TTC549 (cell line): ENCODE results near the gene MSL3.

Experiments used
- FAIRE-seq: peaks from 2 replicates; lab custom pipeline; 2012; peaks lifted over from hg19 to GRCh38; lab: Jason Lieb, UNC

MSL3 gene

DNA sequence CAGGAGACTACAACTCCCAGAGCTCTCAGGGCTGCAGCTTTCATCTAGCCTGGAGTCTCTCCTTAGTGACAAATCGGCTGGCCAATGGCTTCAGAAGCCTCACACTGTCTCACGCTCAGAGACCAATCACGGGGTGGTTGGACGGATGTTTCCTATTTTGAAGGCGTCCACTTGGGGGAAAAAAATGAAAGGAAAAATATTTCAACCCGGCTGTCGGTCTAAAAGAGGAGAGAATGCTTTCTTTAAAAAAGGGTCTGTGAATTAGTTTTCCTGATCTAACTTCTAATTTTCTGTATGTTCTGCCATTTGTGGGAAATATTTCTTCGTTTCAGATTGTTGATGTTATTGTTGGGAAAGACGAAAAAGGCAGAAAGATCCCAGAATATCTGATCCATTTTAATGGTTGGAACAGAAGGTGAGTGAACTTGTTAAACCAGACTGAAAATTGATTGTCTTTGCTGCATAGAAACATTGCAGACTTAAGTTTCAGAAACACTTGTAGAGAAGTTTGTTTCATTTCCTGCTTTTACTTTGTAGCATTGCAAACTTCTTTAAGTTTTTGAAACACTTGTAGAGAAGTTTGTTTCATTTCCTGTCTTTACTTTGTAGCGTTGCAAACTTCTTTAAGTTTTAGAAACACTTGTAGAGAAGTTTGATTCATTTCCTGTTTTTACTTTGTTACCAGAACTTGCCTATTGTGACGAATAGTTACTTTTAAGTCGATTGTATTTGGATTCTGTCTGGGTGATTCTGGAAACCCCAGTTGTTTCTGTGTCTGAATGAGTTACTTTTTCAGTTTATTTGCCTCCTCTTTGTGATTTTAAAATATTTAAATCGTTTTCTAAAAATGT is 1.6 kb downstream of the MSL3 start:
- FAIRE-seq: peak; percentile 74

DNA sequence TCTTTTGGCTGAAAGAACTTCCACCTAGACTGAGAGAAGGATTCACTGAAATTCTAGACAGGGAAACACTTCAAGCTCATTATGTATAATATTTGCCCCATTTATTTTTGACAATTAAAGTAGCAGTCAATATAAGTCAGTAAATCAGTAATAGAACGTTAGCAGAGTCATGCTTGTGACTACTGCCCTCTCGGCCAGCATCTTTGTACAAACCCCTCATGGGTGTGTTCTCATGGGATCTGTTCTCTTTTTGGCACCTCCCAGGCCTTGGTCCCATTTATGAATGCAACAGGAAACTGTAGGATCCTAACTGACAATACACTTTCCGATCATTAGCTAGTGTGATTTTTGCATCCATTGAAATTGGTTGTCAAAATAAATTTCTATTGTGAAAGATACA is 2.9 kb downstream of the MSL3 start:
- no peak for FAIRE-seq

DNA sequence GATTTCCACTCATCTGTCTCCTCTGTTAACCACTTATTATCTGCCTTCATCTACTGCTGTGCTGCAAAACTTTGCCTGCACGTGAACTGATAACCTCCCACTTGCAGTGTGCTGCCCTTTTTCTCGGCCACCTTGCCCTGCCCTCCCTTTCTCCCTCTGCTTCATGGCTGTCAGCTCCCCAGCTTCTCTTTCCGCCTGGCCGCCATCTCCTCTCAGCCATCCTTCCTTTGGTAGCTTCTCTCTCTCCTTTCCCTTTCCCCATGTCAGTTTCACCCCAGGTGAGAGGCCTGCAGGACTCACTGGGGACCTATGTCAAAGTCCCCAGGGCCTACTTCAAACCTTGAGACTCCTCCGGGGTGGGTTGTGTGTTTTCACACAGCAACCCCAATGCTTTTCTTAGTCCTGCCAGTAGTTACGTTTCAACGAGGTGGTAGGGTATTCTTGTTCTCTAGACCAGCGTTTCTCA is 6.6 kb downstream of the MSL3 start:
- FAIRE-seq: no peak

DNA sequence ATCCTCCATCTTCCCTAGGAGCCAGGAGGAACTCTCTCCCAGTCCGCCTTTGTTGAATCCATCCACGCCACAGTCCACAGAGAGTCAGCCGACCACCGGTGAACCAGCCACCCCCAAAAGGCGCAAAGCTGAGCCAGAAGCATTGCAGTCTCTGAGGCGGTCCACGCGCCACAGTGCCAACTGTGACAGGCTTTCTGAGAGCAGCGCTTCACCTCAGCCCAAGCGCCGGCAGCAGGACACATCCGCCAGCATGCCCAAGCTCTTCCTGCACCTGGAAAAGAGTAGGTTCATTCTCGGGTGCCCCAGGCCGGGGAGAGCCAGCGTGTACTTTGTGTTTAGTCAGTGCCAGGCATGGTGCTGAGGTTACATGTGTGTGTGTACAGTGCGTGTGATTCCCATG is 7.4 kb downstream of the MSL3 start:
- no peak for FAIRE-seq

DNA sequence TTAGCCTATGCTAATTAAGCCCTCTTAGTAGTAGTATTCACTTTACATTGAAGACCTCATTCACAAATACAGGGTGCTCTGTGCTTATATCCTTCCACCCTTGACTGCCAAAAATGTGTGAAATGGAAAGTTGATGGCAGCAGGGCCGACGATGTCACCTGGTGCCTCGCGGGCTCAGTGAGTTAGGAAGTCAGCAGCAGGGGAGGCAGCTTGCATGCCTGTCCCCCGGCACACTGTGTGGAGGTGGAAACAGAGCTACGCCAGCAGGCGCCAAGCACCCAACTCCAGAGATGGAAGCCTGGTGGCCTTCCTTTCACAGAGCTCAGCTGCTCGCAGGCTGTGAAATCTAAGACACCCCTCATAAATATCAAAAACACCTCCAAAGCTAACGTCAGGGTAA is 8.4 kb downstream of the MSL3 start:
- FAIRE-seq: no peak

DNA sequence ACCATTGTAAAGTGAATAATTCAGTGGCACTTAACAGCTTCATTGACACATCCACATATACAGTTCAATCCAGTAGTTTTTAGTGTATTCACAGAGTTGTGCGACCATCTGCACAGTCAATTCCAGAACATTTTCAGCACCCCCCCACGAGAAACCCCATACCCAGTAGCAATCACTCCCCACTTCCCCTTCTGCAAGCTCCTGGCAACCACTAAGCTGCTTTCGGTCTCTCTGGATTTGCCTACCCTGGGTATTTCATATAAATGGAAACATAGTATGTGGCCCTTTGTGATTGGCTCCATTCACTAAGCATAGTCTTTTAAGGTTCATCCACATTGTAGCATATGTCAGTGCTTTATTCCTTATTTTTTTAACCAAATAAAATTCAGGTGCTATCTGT is 10.0 kb downstream of the MSL3 start:
- no peak for FAIRE-seq

DNA sequence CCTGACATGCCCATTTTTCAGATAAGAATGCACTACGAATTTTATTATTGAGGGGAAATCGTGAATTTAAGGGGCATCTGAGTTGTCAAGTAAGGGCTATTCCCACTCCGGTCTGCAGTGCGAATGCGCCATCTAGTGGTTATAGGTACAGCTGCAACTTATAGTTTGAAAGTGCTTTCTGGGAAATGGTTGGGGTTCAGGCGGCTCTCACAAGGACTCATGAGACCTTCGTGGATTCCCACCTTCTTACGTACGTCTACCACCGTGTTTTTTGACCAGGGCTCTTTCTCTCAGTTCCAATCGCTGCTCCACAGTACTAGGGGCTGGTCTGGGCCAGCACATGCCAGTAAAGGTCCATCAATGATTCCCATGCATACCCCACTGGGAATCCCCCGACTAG is 12.3 kb downstream of the MSL3 start:
- no peak for FAIRE-seq

DNA sequence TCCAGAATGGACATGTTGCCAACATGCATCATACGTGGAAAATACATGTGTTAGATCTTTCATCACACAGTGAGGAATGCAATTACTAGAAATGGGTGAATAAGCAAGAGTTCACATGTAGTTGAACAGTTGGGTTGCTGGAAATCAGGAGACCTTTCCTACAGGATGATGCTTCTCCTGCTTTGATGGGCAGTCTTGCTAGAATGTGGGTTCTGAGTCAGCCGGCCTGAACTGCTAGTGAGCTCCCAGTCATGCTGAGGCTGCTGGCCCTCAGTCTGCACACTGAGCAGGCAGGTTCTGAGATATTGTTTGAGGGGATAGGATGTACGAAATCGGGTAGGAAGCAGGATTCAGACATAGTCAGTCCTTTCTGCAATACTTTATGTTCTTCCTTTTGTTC is 20.2 kb downstream of the MSL3 start:
- FAIRE-seq: no peak

DNA sequence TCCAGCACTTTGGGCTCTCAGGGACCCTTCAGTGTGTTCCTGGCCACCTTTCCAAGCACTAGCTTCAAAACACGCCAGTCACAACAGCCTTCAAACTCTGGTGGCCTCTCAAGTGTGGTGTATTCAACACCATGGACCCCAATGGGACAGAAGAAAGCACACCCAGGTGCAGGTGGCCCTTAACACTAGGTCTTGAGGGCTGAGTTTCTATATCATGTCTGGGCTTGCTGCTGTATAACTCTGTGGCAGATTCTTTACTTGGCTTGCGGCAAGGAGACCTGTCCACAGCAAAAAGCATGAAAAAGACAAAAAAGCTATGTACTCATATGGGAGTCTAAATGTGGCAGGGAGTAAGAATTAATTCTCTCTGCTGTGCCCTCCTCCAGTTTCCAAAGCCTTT is 23.1 kb downstream of the MSL3 start:
- no peak for FAIRE-seq

DNA sequence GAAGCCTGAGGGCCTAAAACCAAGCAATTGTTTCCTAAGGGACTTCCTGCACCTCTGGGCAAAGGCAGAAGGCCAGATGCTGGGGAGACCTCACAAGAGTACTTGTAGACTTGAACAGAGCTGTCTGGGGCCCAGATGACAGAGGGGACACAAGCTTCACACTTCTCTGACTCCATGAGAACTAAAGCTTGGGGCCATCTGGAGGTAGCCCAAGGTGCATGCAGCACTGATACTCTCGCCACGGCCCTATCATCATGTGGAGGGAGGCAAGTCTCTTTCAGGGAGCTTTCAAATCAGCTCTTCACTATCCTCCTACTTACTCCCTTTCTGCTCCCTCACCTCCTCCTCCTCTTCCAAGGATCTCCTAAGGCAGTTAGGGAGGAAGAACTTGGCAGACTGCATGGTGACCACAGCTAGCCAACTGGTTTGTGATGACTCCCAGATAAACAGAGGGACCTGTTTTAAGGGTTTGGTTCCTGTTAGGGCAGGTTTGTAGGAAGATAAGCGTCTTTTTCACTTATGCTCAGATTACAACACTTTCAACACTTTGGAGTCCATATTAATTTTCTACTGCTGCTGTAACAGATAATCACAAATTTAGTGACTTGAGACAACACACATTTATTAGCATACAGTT is 23.8 kb downstream of the MSL3 start:
- FAIRE-seq: no peak

DNA sequence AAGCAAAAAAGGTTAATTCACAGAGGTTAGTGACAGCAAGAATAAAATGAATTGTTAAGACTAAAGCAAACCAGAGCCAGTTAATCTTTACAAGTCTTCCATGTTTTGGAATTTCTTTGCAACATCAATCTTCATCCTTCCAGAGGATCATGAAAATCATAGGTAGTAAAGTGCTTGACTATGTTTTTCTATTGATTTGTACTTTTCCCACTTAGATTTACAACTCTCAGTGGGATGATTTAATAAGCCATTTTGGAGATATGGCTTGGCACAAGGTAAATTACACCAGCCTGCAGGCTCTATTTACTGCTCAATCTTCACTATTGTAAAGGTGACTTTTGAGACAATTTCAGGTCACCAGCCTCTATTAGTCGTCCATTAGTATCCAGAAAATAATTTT is 26.5 kb downstream of the MSL3 start:
- FAIRE-seq: no peak

DNA sequence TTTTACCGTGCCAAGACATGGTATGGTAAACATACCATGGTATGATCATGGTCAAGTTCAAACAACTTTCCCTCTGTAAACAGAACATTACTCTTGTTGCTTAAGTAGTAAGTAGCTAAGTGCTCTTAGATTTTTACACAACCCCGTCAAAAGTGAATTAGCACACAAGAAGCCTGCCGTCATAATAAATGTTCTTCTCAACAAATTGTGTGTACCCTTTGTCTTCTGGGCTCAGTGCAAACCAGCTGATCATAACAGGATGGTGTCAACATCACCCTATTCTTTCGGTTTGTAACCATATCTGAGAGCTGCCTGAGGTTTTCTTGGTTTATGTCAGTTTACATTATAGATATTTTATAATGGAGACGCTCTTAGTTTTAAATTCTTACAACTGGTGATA is 28.8 kb downstream of the MSL3 start:
- FAIRE-seq: no peak

DNA sequence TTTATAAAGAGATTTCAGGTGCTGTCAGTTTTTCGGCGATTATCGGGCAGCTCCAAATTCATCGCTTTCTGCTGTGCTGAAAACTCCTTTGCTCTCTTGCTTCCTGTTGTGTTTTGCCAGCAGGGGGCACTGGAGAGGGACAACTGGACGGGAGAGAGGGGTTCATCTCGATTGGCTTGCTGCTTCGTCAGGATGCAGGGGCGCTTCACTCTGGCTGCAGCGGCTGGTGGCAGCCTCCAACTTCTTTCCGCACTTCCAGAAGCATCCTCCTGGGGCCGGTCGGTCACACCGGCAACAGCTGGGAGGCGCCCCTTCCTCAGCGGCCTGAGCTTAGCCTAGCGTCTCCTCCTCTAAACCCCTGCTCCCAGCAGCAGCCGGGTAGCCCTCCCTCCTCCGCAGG is 29.5 kb downstream of the MSL3 start:
- FAIRE-seq: no peak

DNA sequence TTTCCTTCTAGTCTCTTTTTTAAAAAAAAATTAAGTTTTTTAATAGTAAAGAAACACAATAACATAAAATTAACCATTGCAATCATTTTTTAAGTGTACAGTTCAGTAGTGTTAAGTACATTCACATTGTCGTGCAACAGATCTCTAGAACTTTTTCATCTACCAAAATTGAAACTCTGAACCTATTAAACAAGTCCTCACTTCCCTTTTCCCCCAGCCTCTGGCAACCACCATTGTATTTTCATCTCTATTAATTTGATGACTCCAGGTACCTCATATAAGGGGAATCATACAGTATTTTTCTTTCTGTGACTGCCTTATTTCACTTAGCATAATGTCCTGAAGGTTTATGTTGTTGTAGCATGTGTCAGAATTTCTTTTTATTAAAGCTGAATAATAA is 31.8 kb downstream of the MSL3 start:
- FAIRE-seq: no peak

DNA sequence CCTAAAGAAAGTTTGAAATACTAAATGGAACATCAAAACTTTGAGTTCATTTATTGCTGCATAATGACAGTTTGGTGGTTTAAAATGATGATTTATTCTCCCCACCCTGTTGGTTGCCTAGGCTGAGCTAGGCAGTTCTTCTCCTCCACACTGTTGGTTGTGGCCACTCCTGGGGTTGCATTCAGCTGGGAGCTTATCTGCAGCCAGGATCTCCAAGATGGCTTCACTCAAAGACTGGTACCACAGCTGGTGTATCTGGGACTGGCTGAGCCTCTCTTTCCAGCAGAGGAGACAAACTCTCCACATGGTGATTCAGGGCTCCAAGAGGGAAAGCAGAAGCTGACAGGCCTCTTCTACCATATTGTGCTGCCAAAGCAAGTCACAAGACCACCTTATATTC is 33.1 kb downstream of the MSL3 start:
- FAIRE-seq: no peak

DNA sequence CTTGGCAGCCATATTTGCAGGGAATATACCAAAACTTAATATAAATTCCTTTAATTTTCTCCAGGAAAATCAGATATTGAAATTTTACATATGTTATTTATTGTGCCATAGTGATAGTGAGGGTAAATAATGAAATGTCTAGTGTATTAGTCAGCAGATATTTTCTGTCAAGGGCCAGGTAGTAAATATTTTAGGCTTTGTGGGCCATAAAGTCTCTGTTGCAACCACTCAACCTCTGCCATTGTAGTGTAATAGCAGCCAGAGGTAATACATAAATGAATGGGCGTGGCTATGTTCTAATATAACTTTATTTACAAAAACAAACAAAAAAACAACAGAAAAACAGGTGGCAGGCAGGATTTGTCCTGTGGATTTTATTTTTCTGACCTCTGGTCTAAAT is 33.5 kb downstream of the MSL3 start:
- no peak for FAIRE-seq

DNA sequence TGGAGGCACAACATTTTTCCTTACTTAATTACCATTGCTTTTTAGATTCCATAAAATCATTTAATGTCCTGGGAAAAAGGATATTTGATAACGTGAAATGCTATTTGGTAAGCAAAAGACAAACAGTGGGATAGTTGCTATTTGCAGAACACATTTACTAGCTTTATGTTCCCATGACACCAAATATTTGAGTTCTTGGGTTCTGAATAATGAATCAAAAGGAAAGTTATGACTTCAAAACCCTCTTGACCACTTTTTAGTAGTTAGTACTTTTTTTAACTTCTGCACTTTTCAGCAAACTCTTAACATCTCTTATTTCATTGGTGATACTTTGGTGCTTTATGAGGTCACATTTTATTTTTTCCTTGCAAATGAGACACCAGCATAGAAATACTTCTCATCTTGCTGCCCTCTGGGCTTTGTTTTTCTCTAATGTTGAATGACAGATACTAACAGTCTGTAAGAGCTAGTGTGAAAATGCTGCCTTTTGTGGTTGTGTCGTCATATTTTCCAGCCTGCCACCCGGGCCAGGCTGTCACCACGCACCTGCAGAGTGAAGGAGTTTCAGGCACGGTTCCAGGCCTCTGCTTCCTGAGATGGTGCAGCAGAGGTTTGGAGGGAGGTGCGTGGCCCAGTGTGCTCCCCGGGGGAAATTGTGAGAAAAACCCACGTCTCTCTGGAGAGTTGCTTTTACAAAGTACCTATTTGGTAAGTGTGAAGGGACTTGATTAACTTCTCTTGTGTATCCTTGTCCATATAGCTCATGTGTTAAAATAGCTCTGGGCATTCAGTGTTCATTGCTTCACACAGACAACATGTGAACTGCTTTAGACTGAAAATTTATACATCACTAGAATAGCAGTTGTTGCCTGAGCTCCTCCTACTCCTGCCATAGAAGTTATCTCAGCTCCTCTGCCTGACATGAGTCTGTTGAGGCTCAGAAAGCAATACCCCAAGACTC is 34.7 kb downstream of the MSL3 start:
- FAIRE-seq: no peak

DNA sequence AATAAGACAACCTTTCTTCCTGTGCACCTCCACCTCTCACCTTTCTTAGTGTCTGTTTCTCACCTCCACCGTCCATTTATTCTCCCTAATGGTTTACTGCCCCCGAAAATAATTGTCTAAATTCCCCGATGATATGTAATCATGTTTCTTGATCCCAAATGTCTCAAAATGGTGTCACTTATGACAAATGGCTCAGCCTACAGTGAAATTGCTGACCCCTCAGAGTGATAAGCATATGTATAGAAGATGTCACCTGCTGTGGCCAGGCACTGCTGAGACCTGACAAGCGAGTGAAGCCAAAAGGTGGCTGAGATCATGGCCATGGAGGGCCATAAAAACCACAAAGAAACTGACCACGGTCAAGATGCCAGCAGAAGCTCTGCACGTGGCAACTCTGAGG is 35.7 kb downstream of the MSL3 start:
- FAIRE-seq: no peak

DNA sequence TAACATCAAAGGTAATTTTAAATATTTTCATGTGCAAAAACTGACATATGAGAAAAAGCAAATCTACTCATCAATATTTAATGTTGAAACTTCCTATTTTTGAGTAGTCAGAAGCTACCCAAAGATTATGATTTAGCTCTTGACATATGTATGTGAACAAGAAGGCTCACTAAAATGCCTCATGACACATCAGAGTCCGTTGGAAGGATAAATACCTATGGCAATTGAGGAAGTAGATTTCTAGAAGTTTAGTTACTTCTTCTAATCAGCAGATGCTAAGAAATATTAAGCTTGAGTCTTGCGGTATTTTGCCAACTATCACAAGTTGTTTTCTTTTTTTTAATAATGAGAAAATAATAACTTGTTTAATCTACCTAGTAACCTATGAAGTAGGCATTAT is 55.3 kb downstream of the MSL3 start:
- FAIRE-seq: no peak
